SK-N-MC (cell line): ENCODE results near the gene GRK3.

Experiments used
- EZH2 ChIP-seq: fragments of 200-600 bp; sonication (generic); IDR thresholded peaks from one replicate; pipeline ENCODE4 v1.6.1; 2017; ENCODE audit warnings: antibody characterized with exemption
- FOXP2 ChIP-seq: optimal IDR thresholded peaks from 2 replicates; pipeline ENCODE3; 2011; ENCODE audit warnings: mild to moderate bottlenecking, moderate library complexity; ENCODE audit not compliant: insufficient read depth; ENCODE audit errors: extremely low read length, control extremely low read depth
- POLR2AphosphoS5 ChIP-seq: IDR thresholded peaks from 2 replicates; pipeline ENCODE4 v1.6.1; 2012; ENCODE audit warnings: mild to moderate bottlenecking, low read depth, low read length, borderline replicate concordance

- TF ChIP-seq POLR2AphosphoS5 (no peak), EZH2 (no peak), FOXP2 (no peak)
These were observed 11.3 kb upstream of the GRK3 start for GRCh38 chr22:25553131-25553530.
